ENCODE results near the gene MAEA.

DNA sequence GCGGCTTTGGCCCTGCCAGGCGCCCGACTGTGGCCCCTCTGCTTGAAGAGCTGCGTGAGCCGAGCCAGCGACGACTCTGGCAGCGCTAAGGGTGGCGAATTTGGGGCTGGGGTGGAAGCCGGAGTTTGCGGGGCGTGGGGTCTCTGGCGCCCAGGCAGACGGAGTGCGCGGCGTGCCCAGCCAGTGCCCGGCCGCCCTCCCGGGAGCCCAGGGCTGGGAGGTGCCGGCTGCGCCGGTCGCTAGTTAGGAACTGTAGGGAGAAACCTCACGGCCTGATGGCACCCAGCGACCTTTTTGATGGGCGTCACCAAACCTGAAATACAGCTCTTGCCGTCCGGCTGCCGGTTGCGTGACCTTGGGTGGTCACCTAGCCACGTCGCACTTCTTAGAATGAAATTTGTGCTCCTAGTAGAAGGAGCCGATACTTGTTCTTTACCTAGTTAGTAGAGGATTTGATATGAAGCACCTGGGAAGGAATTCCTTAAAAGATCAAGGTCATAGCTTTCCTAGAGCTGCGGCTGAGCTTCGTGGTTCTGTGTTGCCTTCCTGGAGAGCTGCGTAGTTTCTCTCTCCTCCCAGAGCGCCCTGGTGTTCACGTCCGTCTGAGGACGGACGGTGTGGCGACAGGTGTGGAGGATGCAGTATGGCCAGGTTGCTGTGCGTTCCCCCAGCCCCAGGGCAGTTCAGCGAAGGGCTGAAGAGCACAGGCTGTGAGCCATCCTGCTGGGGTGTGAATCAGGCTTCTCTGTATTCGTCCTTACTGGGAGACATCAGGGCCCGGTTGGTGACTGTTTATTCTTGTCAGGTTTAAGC is 680 bp downstream of the MAEA start:
- TF ChIP-seq, protein P1, sequence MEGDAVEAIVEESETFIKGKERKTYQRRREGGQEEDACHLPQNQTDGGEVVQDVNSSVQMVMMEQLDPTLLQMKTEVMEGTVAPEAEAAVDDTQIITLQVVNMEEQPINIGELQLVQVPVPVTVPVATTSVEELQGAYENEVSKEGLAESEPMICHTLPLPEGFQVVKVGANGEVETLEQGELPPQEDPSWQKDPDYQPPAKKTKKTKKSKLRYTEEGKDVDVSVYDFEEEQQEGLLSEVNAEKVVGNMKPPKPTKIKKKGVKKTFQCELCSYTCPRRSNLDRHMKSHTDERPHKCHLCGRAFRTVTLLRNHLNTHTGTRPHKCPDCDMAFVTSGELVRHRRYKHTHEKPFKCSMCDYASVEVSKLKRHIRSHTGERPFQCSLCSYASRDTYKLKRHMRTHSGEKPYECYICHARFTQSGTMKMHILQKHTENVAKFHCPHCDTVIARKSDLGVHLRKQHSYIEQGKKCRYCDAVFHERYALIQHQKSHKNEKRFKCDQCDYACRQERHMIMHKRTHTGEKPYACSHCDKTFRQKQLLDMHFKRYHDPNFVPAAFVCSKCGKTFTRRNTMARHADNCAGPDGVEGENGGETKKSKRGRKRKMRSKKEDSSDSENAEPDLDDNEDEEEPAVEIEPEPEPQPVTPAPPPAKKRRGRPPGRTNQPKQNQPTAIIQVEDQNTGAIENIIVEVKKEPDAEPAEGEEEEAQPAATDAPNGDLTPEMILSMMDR (IDR thresholded peaks at IDR 0.05; ENCODE audit: insufficient read depth, low read length, poor library complexity, severe bottlenecking) = no peak
- TF ChIP-seq EZH2phosphoT487 (conservative IDR thresholded peaks at IDR 0.05; ENCODE audit: low read length) = no peak
